Skeletal muscle tissue (tissue), 4 donors: ENCODE results near the gene TMEM255A. TPM values are rescaled to one million over a fixed set of nuclear protein-coding genes. Genes with fewer than 3 reads are reported as not detected.

Experiments used
- H3K27ac ChIP-seq: one replicate; pipeline ENCODE4 v1.7.0; 2013; ENCODE audit warnings: mild to moderate bottlenecking, low read depth, low read length, inconsistent platforms
- H3K27me3 ChIP-seq, 3 donors: one replicate each; pipeline ENCODE4 v1.7.0; 2013; ENCODE audit warnings: low read length in 3 of 3; ENCODE audit not compliant: control insufficient read depth in 3 of 3, insufficient read depth in 3 of 3
- H3K36me3 ChIP-seq, 3 donors: one replicate each; pipeline ENCODE4 v1.7.0; 2013; ENCODE audit warnings: low read length in 3 of 3; ENCODE audit not compliant: control insufficient read depth in 3 of 3, insufficient read depth in 3 of 3
- H3K4me1 ChIP-seq, 3 donors: one replicate each; pipeline ENCODE4 v1.7.0; 2013; ENCODE audit warnings: low read length in 3 of 3, mild to moderate bottlenecking in 3 of 3; ENCODE audit not compliant: control insufficient read depth in 3 of 3, insufficient read depth in 3 of 3
- H3K4me3 ChIP-seq, 3 donors: one replicate each; pipeline ENCODE4 v1.7.0; 2013; ENCODE audit warnings: low read length in 3 of 3
- H3K9ac ChIP-seq, 3 donors: one replicate each; pipeline ENCODE4 v1.7.0; 2013; ENCODE audit warnings: low read length in 3 of 3, mild to moderate bottlenecking in 3 of 3, moderate library complexity in 2 of 3, low read depth in 1 of 3
- H3K9me3 ChIP-seq, 3 donors: one replicate each; pipeline ENCODE4 v1.7.0; 2013; ENCODE audit warnings: low read length in 3 of 3; ENCODE audit not compliant: control insufficient read depth in 3 of 3
- total RNA-seq: library from RNA; depleted of rRNA; stranded (reverse); fragments of >200 nt; gene quantifications from one replicate; pipeline ENCODE4 v1.2.3, GENCODE V29; 2014
- donor health status: Osteomylitis.

The TMEM255A gene
- total RNA-seq, 1 donor from 2014 or later = 3.1 TPM

- H3K9ac ChIP-seq = peak within 1 kb of the TSS; percentile 70 to 84 (median 77)
- H3K4me3 ChIP-seq = peak within 1 kb of the TSS; percentile 73 to 84 (median 83)
- peak within 1 kb of the TSS; percentile 75 for H3K27ac ChIP-seq
- H3K36me3 ChIP-seq = peaks cover 0 to 9% (median 5%) of the 10 kb centered on the region in 3 donors
- H3K4me1 ChIP-seq = peaks cover 0 to 2% (median 0%) of the 10 kb centered on the region in 3 donors
- H3K27me3 ChIP-seq = peaks cover 0 to 2% (median 0%) of the 10 kb centered on the region in 3 donors
- H3K9me3 ChIP-seq = no peaks in the 10 kb centered on the region
These were observed 60.6 kb downstream of the TMEM255A start, which contains the start of gene ZBTB33 for GRCh38 chrX:120250522-120251271. TSS of gene ZBTB33 (plus strand) at chrX:120250812. CDS start at chrX:120253416, 2,604 bp downstream.

GRCh38 chrX:120244735-120245498, 66.3 kb downstream of the TMEM255A start:
- Histone ChIP-seq H3K27me3 (no peaks in the 10 kb centered on the region), H3K27ac (peak overlapping the region; percentile 79)

GRCh38 chrX:120244395-120244734, 66.9 kb downstream of the TMEM255A start:
- Histone ChIP-seq H3K9me3 (no peaks in the 10 kb centered on the region), H3K27ac (peak overlapping the region; percentile 79), H3K36me3 (peaks cover 0 to 4% (median 0%) of the 10 kb centered on the region in 3 donors), H3K9ac (peak overlapping the region; percentile 85 to 88 (median 88)), H3K4me1 (peaks cover 8 to 15% (median 8%) of the 10 kb centered on the region in 3 donors), H3K4me3 (peak overlapping the region; percentile 87 to 93 (median 88)), H3K27me3 (no peaks in the 10 kb centered on the region)

More at GRCh38 chrX:120244735-120245498, 66.3 kb downstream of the TMEM255A start:
- Histone ChIP-seq H3K4me1 (peaks cover 8 to 15% (median 8%) of the 10 kb centered on the region in 3 donors), H3K9ac (peak overlapping the region; percentile 85 to 88 (median 88)), H3K4me3 (peak overlapping the region; percentile 87 to 93 (median 88)), H3K9me3 (no peaks in the 10 kb centered on the region), H3K36me3 (no peaks in the 10 kb centered on the region)

- H3K4me1 ChIP-seq = peaks cover 8 to 15% (median 8%) of the 10 kb centered on the region in 3 donors
- no peak overlapping the region for H3K9ac ChIP-seq
- no peaks in the 10 kb centered on the region for H3K9me3 ChIP-seq
- no peaks in the 10 kb centered on the region for H3K27me3 ChIP-seq
- no peak overlapping the region for H3K27ac ChIP-seq
- no peak overlapping the region for H3K4me3 ChIP-seq
- peaks cover 0 to 5% (median 0%) of the 10 kb centered on the region in 3 donors for H3K36me3 ChIP-seq
These were observed 68.4 kb downstream of the TMEM255A start for GRCh38 chrX:120242813-120243212.

- Histone ChIP-seq H3K27me3 (no peaks in the 10 kb centered on the region), H3K27ac (no peak overlapping the region), H3K4me3 (no peak overlapping the region), H3K9me3 (no peaks in the 10 kb centered on the region), H3K36me3 (peaks cover 0 to 7% (median 0%) of the 10 kb centered on the region in 3 donors), H3K4me1 (peaks cover 7 to 12% (median 8%) of the 10 kb centered on the region in 3 donors), H3K9ac (no peak overlapping the region)
These were observed 72.3 kb downstream of the TMEM255A start for GRCh38 chrX:120238933-120239332.

GRCh38 chrX:120236687-120237479, 74.4 kb downstream of the TMEM255A start:
- H3K36me3 ChIP-seq = peaks cover 0 to 7% (median 0%) of the 10 kb centered on the region in 3 donors
- H3K27me3 ChIP-seq = no peaks in the 10 kb centered on the region
- no peaks in the 10 kb centered on the region for H3K9me3 ChIP-seq
- no peak overlapping the region for H3K4me3 ChIP-seq
- no peak overlapping the region for H3K27ac ChIP-seq
- H3K4me1 ChIP-seq = no peaks in the 10 kb centered on the region
- H3K9ac ChIP-seq = no peak overlapping the region

- Histone ChIP-seq H3K9me3 (no peaks in the 10 kb centered on the region), H3K36me3 (peaks cover 0 to 7% (median 0%) of the 10 kb centered on the region in 3 donors), H3K27ac (no peak overlapping the region), H3K4me3 (no peak overlapping the region), H3K4me1 (no peaks in the 10 kb centered on the region), H3K27me3 (no peaks in the 10 kb centered on the region), H3K9ac (no peak overlapping the region)
These were observed 76.0 kb downstream of the TMEM255A start for GRCh38 chrX:120235284-120235683.

- H3K27me3 ChIP-seq = no peaks in the 10 kb centered on the region
- H3K4me3 ChIP-seq = no peak overlapping the region
These were observed 82.9 kb downstream of the TMEM255A start for GRCh38 chrX:120228187-120228908.

GRCh38 chrX:120224388-120224787, 86.9 kb downstream of the TMEM255A start:
- Histone ChIP-seq H3K9me3 (no peaks in the 10 kb centered on the region), H3K9ac (no peak overlapping the region), H3K36me3 (no peaks in the 10 kb centered on the region), H3K4me3 (no peak overlapping the region), H3K4me1 (no peaks in the 10 kb centered on the region), H3K27me3 (no peaks in the 10 kb centered on the region), H3K27ac (no peak overlapping the region)

More at GRCh38 chrX:120228187-120228908, 82.9 kb downstream of the TMEM255A start:
- H3K27ac ChIP-seq = no peak overlapping the region
- no peak overlapping the region for H3K9ac ChIP-seq
- no peaks in the 10 kb centered on the region for H3K36me3 ChIP-seq
- no peaks in the 10 kb centered on the region for H3K4me1 ChIP-seq
- no peaks in the 10 kb centered on the region for H3K9me3 ChIP-seq
